SK-N-SH (cell line): Measurements from ENCODE around the gene DEFB129. TPM values are rescaled to one million over a fixed set of nuclear protein-coding genes. Genes with fewer than 3 reads are reported as not detected.

Experiments
- CTCF ChIA-PET: fragments of 300-600, 350-600 bp; formaldehyde crosslinking; extraction: SDS; loops from one replicate; lab custom pipeline; 2021; lab: Yijun Ruan, JAX
- POLR2A ChIA-PET: fragments of 350-600 bp; sonication (Branson Sonifier 250); formaldehyde crosslinking; extraction: SDS; loops from one replicate; lab custom pipeline; 2020; ENCODE audit warnings: antibody characterized with exemption, inconsistent platforms; lab: Yijun Ruan, JAX
- DNase-seq: peaks from one replicate; pipeline ENCODE4 v3.0.0; 2012
- H2AFZ ChIP-seq: fragments of 200-600 bp; sonication (generic); 2 replicates; pipeline ENCODE4 v1.8.1; 2016; ENCODE audit warnings: antibody characterized with exemption, mild to moderate bottlenecking, low read depth
- H3F3A ChIP-seq: fragments of 200-600 bp; sonication (generic); replicated peaks from 2 replicates; pipeline ENCODE3; 2016; ENCODE audit warnings: antibody characterized with exemption, mild to moderate bottlenecking; ENCODE audit not compliant: insufficient read depth
- H3K27ac ChIP-seq, 2 experiments: fragments of 200-500 bp in 1 of 2; fragments of 200-600 bp in 1 of 2; sonication (Bioruptor generic) in 1 of 2; sonication (generic), shearing (Covaris generic) in 1 of 2; 2 replicates each; pipeline versions ENCODE4 v1.5.1 to v1.6.1; 2014 to 2016; ENCODE audit warnings: low read depth in 2 of 2, inconsistent platforms in 1 of 2, low read length in 1 of 2, mild to moderate bottlenecking in 1 of 2, mixed read lengths in 1 of 2
- H3K27me3 ChIP-seq: fragments of 200-600 bp; sonication (generic), shearing (Covaris generic); 2 replicates; pipeline ENCODE4 v1.6.1; 2016; ENCODE audit warnings: mixed run types; ENCODE audit not compliant: insufficient read depth
- H3K36me3 ChIP-seq, 2 experiments: fragments of 200-500 bp in 1 of 2; fragments of 200-600 bp in 1 of 2; sonication (Bioruptor generic) in 1 of 2; sonication (generic) in 1 of 2; replicated peaks in 1 of 2; 2 replicates each; pipeline versions ENCODE3 to v1.5.1; 2014 to 2016; ENCODE audit warnings: low read length in 1 of 2, mild to moderate bottlenecking in 1 of 2; ENCODE audit not compliant: insufficient read depth in 2 of 2, control insufficient read depth in 1 of 2
- H3K4me1 ChIP-seq, 2 experiments: fragments of 200-500 bp in 1 of 2; fragments of 200-600 bp in 1 of 2; sonication (Bioruptor generic) in 1 of 2; sonication (generic), shearing (Covaris generic) in 1 of 2; 2 replicates each; pipeline versions ENCODE4 v1.5.1 to v1.6.1; 2014 to 2016; ENCODE audit warnings: low read depth in 1 of 2, low read length in 1 of 2, mixed run types in 1 of 2; ENCODE audit not compliant: insufficient read depth in 2 of 2, control insufficient read depth in 1 of 2
- H3K4me2 ChIP-seq: fragments of 200-600 bp; sonication (generic), shearing (Covaris generic); 2 replicates; pipeline ENCODE4 v1.6.1; 2017; ENCODE audit warnings: mixed run types
- H3K4me3 ChIP-seq, 2 experiments: fragments of 200-500 bp in 1 of 2; fragments of 200-600 bp in 1 of 2; sonication (Bioruptor generic) in 1 of 2; sonication (generic), shearing (Covaris generic) in 1 of 2; 2 replicates each; pipeline versions ENCODE4 v1.5.1 to v1.8.1; 2014 to 2016; ENCODE audit warnings: low read depth in 2 of 2, inconsistent platforms in 1 of 2, low read length in 1 of 2, mild to moderate bottlenecking in 1 of 2, mixed read lengths in 1 of 2, moderate library complexity in 1 of 2
- H3K79me2 ChIP-seq: fragments of 200-600 bp; sonication (generic); 2 replicates; pipeline ENCODE4 v1.8.1; 2017; ENCODE audit warnings: mild to moderate bottlenecking; ENCODE audit not compliant: insufficient read depth
- H3K9ac ChIP-seq: fragments of 200-600 bp; sonication (generic); 2 replicates; pipeline ENCODE4 v1.6.1; 2017; ENCODE audit warnings: mixed run types
- H3K9me2 ChIP-seq: fragments of 200-600 bp; sonication (generic); 2 replicates; pipeline ENCODE4 v1.6.1; 2017; ENCODE audit warnings: mixed run types
- H3K9me3 ChIP-seq: fragments of 200-600 bp; sonication (generic); 2 replicates; pipeline ENCODE4 v1.6.1; 2017; ENCODE audit warnings: mixed run types, mild to moderate bottlenecking, moderate library complexity
- H4K20me1 ChIP-seq: fragments of 200-600 bp; sonication (generic); 2 replicates; pipeline ENCODE4 v1.6.1; 2017; ENCODE audit warnings: mild to moderate bottlenecking, mixed run types; ENCODE audit not compliant: insufficient read depth
- CHD2 ChIP-seq: fragments of 150-350 bp; IDR thresholded peaks from 2 replicates; pipeline ENCODE4 v1.6.1; 2018; ENCODE audit warnings: low read length; ENCODE audit not compliant: partially characterized antibody
- ELF1 ChIP-seq: IDR thresholded peaks from 2 replicates; pipeline ENCODE4 v1.4.0; 2012
- EZH2phosphoT487 ChIP-seq: fragments of 200-600 bp; sonication (generic); IDR thresholded peaks from 2 replicates; pipeline ENCODE4 v1.6.1; 2017; ENCODE audit warnings: low read depth, mixed run types, mild to moderate bottlenecking, antibody characterized with exemption, moderate library complexity, borderline replicate concordance
- FOXM1 ChIP-seq: IDR thresholded peaks from 2 replicates; pipeline ENCODE4 v1.4.0; 2012; ENCODE audit warnings: low read depth, mild to moderate bottlenecking
- GABPA ChIP-seq: IDR thresholded peaks from 2 replicates; pipeline ENCODE4 v1.4.0; 2012; ENCODE audit warnings: low read depth, mild to moderate bottlenecking
- GATA2 ChIP-seq: sonication (generic); formaldehyde crosslinking; IDR thresholded peaks from 2 replicates; pipeline ENCODE4 v1.5.0; 2020; ENCODE audit warnings: mild to moderate bottlenecking, missing genetic modification reagents
- IRF3 ChIP-seq: fragments of 150-350 bp; IDR thresholded peaks from 2 replicates; pipeline ENCODE4 v1.6.1; 2016; ENCODE audit warnings: mild to moderate bottlenecking, low read depth, low read length
- JUND ChIP-seq: IDR thresholded peaks from 2 replicates; pipeline ENCODE4 v1.4.0; 2012
- MXI1 ChIP-seq: IDR thresholded peaks from 2 replicates; pipeline ENCODE4 v1.6.1; 2012; ENCODE audit warnings: mild to moderate bottlenecking, low read depth, low read length, improper control_type of control experiment
- NFIC ChIP-seq: IDR thresholded peaks from 2 replicates; pipeline ENCODE4 v1.4.0; 2012; ENCODE audit warnings: borderline replicate concordance
- NRF1 ChIP-seq: IDR thresholded peaks from 2 replicates; pipeline ENCODE4 v1.6.1; 2012; ENCODE audit warnings: low read depth, mild to moderate bottlenecking, low read length
- POLR2AphosphoS5 ChIP-seq: IDR thresholded peaks from 2 replicates; pipeline ENCODE4 v1.6.1; 2012; ENCODE audit warnings: low read depth, low read length
- RCOR1 ChIP-seq: fragments of 150-350 bp; IDR thresholded peaks from 2 replicates; pipeline ENCODE4 v1.6.1; 2017; ENCODE audit warnings: antibody characterized with exemption, low read length
- REST ChIP-seq: IDR thresholded peaks from 2 replicates; pipeline ENCODE4 v1.6.1; 2012; ENCODE audit warnings: mild to moderate bottlenecking, low read depth, low read length, moderate library complexity
- RFX5 ChIP-seq: IDR thresholded peaks from 2 replicates; pipeline ENCODE4 v1.6.1; 2012; ENCODE audit warnings: mild to moderate bottlenecking, improper control_type of control experiment, low read length
- SIN3A ChIP-seq: IDR thresholded peaks from 2 replicates; pipeline ENCODE4 v1.6.1; 2012; ENCODE audit warnings: low read depth, mild to moderate bottlenecking, low read length, moderate library complexity, borderline replicate concordance
- TAF1 ChIP-seq: IDR thresholded peaks from 2 replicates; pipeline ENCODE4 v1.6.1; 2012; ENCODE audit warnings: low read depth, mild to moderate bottlenecking, low read length, moderate library complexity, borderline replicate concordance
- TCF12 ChIP-seq: IDR thresholded peaks from 2 replicates; pipeline ENCODE4 v1.4.0; 2012
- TEAD4 ChIP-seq: IDR thresholded peaks from 2 replicates; pipeline ENCODE4 v1.4.0; 2012; ENCODE audit warnings: mild to moderate bottlenecking, borderline replicate concordance; ENCODE audit not compliant: insufficient read depth
- USF2 ChIP-seq: fragments of 150-350 bp; IDR thresholded peaks from 2 replicates; pipeline ENCODE4 v1.6.1; 2017; ENCODE audit warnings: antibody characterized with exemption, low read length, low read depth, borderline replicate concordance
- WGBS: methylation state at CpG from one replicate; pipeline ENCODE4 v1.1.6; 2017; ENCODE audit warnings: low lambda C conversion rate; 5-methylcytosine and 5-hydroxymethylcytosine counted together
- polyA plus RNA-seq, 3 experiments: library from polyadenylated mRNA; depleted of rRNA; stranded (reverse); fragments of >200 nt; gene quantifications; 2 replicates each; pipeline ENCODE4 v1.2.3, GENCODE V29; 2012
- TF ChIP-seq, protein P1 (sequence below): IDR thresholded peaks from 2 replicates; pipeline ENCODE4 v1.4.0; 2012; ENCODE audit warnings: low read depth, borderline replicate concordance
- TF ChIP-seq, protein P2 (sequence below): IDR thresholded peaks from 2 replicates; pipeline ENCODE4 v1.4.0; 2012; ENCODE audit warnings: low read depth, borderline replicate concordance

The DEFB129 gene
- polyA plus RNA-seq, 1 of the 3 experiments (the other 2 are of a cell fraction), result not detected

DNA sequence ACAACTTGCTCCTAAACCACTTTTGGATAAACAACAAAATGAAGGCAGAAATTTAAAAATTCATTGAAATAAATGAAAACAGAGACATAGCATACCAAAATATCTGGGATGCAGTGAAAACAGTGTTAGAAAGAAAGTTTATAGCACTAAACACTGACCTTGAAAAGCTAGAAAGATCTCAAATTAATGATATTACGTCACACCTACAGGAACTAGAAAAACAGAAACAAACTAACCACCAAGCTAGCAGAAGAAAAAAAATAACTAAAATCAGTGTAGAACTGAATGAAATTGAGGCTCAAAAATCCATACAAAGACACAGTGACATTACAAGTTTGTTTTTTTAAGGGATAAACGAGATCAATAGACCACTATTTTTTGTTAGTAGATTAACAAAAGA lies 42.8 kb upstream of the DEFB129 start:
- H3K4me1 ChIP-seq, result no peaks in the 10 kb centered on the region
- H3K9me3 ChIP-seq, result no peaks in the 10 kb centered on the region
- H3K27me3 ChIP-seq, result peaks cover 6% of the 10 kb centered on the region; the same call in 1 of the 2 replicates

GRCh38 chr20:187733-188132 lies 39.3 kb upstream of the DEFB129 start:
- Histone ChIP-seq H3K27me3 (peaks cover 6% of the 10 kb centered on the region; the same call in 1 of the 2 replicates), H3K36me3 (no peaks in the 10 kb centered on the region), H3K9me2 (no peaks in the 10 kb centered on the region), H3K27ac (no peak overlapping the region), H2AFZ (no peak overlapping the region), H3K9ac (no peak overlapping the region), H3F3A (no peaks in the 10 kb centered on the region), H3K4me3 (no peak overlapping the region), H3K79me2 (no peaks in the 10 kb centered on the region), H4K20me1 (no peaks in the 10 kb centered on the region), H3K4me1 (no peaks in the 10 kb centered on the region), H3K4me2 (no peak overlapping the region), H3K9me3 (no peaks in the 10 kb centered on the region)
- WGBS, result 0% methylated on average over 2 of the region's 2 CpGs
- DNase-seq, result no peak
- POLR2A ChIA-PET, result no interaction called here
- CTCF ChIA-PET, result no interaction called here
- TF ChIP-seq JUND, result no peak
- TF ChIP-seq, protein P1, sequence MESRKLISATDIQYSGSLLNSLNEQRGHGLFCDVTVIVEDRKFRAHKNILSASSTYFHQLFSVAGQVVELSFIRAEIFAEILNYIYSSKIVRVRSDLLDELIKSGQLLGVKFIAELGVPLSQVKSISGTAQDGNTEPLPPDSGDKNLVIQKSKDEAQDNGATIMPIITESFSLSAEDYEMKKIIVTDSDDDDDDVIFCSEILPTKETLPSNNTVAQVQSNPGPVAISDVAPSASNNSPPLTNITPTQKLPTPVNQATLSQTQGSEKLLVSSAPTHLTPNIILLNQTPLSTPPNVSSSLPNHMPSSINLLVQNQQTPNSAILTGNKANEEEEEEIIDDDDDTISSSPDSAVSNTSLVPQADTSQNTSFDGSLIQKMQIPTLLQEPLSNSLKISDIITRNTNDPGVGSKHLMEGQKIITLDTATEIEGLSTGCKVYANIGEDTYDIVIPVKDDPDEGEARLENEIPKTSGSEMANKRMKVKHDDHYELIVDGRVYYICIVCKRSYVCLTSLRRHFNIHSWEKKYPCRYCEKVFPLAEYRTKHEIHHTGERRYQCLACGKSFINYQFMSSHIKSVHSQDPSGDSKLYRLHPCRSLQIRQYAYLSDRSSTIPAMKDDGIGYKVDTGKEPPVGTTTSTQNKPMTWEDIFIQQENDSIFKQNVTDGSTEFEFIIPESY, result no peak
- TF ChIP-seq MXI1, result no peak
- no peak for TF ChIP-seq FOXM1
- no peak for TF ChIP-seq USF2
- no peak for TF ChIP-seq TCF12
- no peak for TF ChIP-seq RCOR1
- no peak for TF ChIP-seq GATA2 (CRISPR knock-in tag)
- TF ChIP-seq, protein P2, sequence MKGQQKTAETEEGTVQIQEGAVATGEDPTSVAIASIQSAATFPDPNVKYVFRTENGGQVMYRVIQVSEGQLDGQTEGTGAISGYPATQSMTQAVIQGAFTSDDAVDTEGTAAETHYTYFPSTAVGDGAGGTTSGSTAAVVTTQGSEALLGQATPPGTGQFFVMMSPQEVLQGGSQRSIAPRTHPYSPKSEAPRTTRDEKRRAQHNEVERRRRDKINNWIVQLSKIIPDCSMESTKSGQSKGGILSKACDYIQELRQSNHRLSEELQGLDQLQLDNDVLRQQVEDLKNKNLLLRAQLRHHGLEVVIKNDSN, result no peak
- no peak for TF ChIP-seq IRF3

More for the DNA sequence above, 42.8 kb upstream of the DEFB129 start:
- Histone ChIP-seq H3F3A (no peaks in the 10 kb centered on the region), H3K9ac (no peak overlapping the region), H2AFZ (no peak overlapping the region), H3K4me3 (no peak overlapping the region), H3K27ac (no peak overlapping the region), H3K36me3 (no peaks in the 10 kb centered on the region), H3K9me2 (no peaks in the 10 kb centered on the region), H4K20me1 (no peaks in the 10 kb centered on the region), H3K4me2 (no peak overlapping the region), H3K79me2 (no peaks in the 10 kb centered on the region)
- DNase-seq, result no peak
- ChIA-PET POLR2A (no interaction called here), CTCF (no interaction called here)
- 2% methylated on average over 2 of the region's 2 CpGs for WGBS
- TF ChIP-seq GABPA (no peak), TAF1 (no peak), NRF1 (no peak), ELF1 (no peak), REST (no peak), TEAD4 (no peak), RFX5 (no peak), SIN3A (no peak), CHD2 (no peak), POLR2AphosphoS5 (no peak), EZH2phosphoT487 (no peak), NFIC (no peak)
